SU-DHL-6 (cell line): ENCODE results near the gene SPOCD1.

ENCODE experiments used
- EZH2phosphoT487 ChIP-seq: fragments of 200-600 bp; sonication (generic), shearing (Covaris generic); conservative IDR thresholded peaks from 2 replicates; pipeline ENCODE4 v1.6.1; 2018; ENCODE audit warnings: mild to moderate bottlenecking, antibody characterized with exemption, low read length, moderate library complexity, mixed read lengths
- TF ChIP-seq, protein P1 (sequence below): fragments of 200-600 bp; sonication (generic); IDR thresholded peaks from one replicate; pipeline ENCODE4 v1.5.1; 2017; ENCODE audit warnings: antibody characterized with exemption, mild to moderate bottlenecking, low read length, moderate library complexity; ENCODE audit not compliant: insufficient read depth, poor library complexity, severe bottlenecking

DNA sequence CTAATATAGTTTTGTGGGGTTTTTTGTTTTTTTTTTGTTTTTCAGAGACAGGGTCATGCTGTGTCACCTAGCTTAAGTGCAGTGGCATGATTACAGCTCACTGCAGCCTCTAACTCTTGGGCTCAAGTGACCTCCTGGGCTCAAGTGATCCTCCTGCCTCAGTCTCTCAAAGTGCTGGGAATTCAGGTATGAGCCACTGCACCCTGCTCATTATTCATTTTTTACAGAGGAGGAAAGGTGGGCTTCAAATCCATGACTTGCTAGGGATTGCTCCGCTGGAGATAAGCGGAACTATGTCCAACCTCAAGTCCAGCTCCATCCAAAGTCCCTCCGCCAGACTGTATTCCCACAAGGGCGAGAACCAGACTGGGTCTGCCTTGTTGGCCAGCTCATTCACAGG, 8.0 kb upstream of the SPOCD1 start:
- TF ChIP-seq, protein P1, sequence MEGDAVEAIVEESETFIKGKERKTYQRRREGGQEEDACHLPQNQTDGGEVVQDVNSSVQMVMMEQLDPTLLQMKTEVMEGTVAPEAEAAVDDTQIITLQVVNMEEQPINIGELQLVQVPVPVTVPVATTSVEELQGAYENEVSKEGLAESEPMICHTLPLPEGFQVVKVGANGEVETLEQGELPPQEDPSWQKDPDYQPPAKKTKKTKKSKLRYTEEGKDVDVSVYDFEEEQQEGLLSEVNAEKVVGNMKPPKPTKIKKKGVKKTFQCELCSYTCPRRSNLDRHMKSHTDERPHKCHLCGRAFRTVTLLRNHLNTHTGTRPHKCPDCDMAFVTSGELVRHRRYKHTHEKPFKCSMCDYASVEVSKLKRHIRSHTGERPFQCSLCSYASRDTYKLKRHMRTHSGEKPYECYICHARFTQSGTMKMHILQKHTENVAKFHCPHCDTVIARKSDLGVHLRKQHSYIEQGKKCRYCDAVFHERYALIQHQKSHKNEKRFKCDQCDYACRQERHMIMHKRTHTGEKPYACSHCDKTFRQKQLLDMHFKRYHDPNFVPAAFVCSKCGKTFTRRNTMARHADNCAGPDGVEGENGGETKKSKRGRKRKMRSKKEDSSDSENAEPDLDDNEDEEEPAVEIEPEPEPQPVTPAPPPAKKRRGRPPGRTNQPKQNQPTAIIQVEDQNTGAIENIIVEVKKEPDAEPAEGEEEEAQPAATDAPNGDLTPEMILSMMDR: no peak
- TF ChIP-seq EZH2phosphoT487: no peak
